Fibroblast of pulmonary artery (primary cell): ENCODE data around the gene PRSS57.

Source experiments
- DNase-seq: peaks from one replicate; pipeline ENCODE4 v3.0.0-alpha.2; 2010; ENCODE audit warnings: low read depth
- H3K4me3 ChIP-seq: replicated peaks from 2 replicates; pipeline ENCODE4 v1.5.1; 2011; ENCODE audit warnings: low read depth, mild to moderate bottlenecking, control low read depth, low read length, moderate library complexity
- CTCF ChIP-seq: IDR thresholded peaks from 2 replicates; pipeline ENCODE4 v1.5.1; 2011; ENCODE audit warnings: mild to moderate bottlenecking, control low read depth, low read length, inconsistent platforms; ENCODE audit errors: missing control alignments

PRSS57 gene

GRCh38 chr19:688214-688613, 7.0 kb downstream of the PRSS57 start:
- no peak for TF ChIP-seq CTCF
- H3K4me3 ChIP-seq: no peak overlapping the region
- DNase-seq: no peak

GRCh38 chr19:687569-688166, 7.6 kb downstream of the PRSS57 start:
- no peak for TF ChIP-seq CTCF
- no peak overlapping the region for H3K4me3 ChIP-seq
- no peak for DNase-seq

- no peak for TF ChIP-seq CTCF
- H3K4me3 ChIP-seq: no peak overlapping the region
- DNase-seq: no peak
Observed at GRCh38 chr19:686589-687297, 8.5 kb downstream of the PRSS57 start.

- H3K4me3 ChIP-seq: no peak overlapping the region
- DNase-seq: no peak
- TF ChIP-seq CTCF: no peak
Observed at GRCh38 chr19:685454-685931, 9.8 kb downstream of the PRSS57 start.

- no peak for DNase-seq
- H3K4me3 ChIP-seq: no peak overlapping the region
Observed at GRCh38 chr19:682678-683320, 12.5 kb downstream of the PRSS57 start.

More at GRCh38 chr19:682678-683320, 12.5 kb downstream of the PRSS57 start:
- no peak for TF ChIP-seq CTCF
